HCT116 (cell line): ENCODE data around the gene WDR82. TPM values are rescaled to one million over a fixed set of nuclear protein-coding genes. Genes with fewer than 3 reads are reported as not detected.

Experiments used
- ATAC-seq: fragments of 200-7000 bp; cut with Tn5 transposase; 2 replicates; pipeline ENCODE4 v1.9.1; 2020; ENCODE audit warnings: mild to moderate bottlenecking, moderate library complexity
- BruUV-seq: library from RNA; stranded (reverse); fragments of 400-500 nt; replicated peaks from 2 replicates; lab custom pipeline; 2021; lab: Mats Ljungman, UMichigan
- CTCF ChIA-PET: fragments of 300-600 bp; sonication (Branson Sonifier 250); formaldehyde crosslinking; loops from one replicate; lab custom pipeline; 2021; ENCODE audit warnings: antibody characterized with exemption; lab: Charles Lee
- POLR2A ChIA-PET: fragments of 300-600, 350-600 bp; sonication (Branson Sonifier 250); formaldehyde crosslinking; loops from one replicate; lab custom pipeline; 2021; ENCODE audit warnings: antibody characterized with exemption; lab: Charles Lee
- RAD21 ChIA-PET, 2 experiments: fragments of 300-600 bp; sonication (Branson Sonifier 250); formaldehyde crosslinking; loops; one replicate each; lab custom pipeline; 2023; ENCODE audit warnings: low total read pairs in 2 of 2; ENCODE audit not compliant: uncharacterized antibody in 2 of 2, unreplicated experiment in 2 of 2, low non-redundant PET in 1 of 2; lab: Charles Lee
- DNase-seq: peaks from one replicate; pipeline ENCODE4 v3.0.0-alpha.2; 2010; ENCODE audit warnings: low read depth, low spot score
- H2AFZ ChIP-seq: fragments of 200-600 bp; shearing (Covaris generic), sonication (generic); 2 replicates; pipeline ENCODE4 v1.6.1; 2017; ENCODE audit warnings: low read depth, mixed run types, mixed read lengths, antibody characterized with exemption, low read length; ENCODE audit not compliant: poor library complexity, severe bottlenecking
- H3K27ac ChIP-seq: 2 replicates; pipeline ENCODE4 v1.5.1; 2012; ENCODE audit warnings: low read depth, low read length
- H3K27me3 ChIP-seq: fragments of 200-600 bp; sonication (generic); 2 replicates; pipeline ENCODE4 v1.6.1; 2016; ENCODE audit warnings: mixed run types, low read length, mixed read lengths; ENCODE audit not compliant: insufficient read depth
- H3K36me3 ChIP-seq, 2 experiments: fragments of 200-500 bp in 1 of 2; fragments of 200-600 bp in 1 of 2; sonication (Bioruptor generic) in 1 of 2; sonication (generic) in 1 of 2; 2 replicates each; pipeline versions ENCODE4 v1.5.1 to v1.6.1; 2014 to 2016; ENCODE audit warnings: low read length in 2 of 2, inconsistent platforms in 1 of 2, mixed read lengths in 1 of 2, mixed run types in 1 of 2; ENCODE audit not compliant: insufficient read depth in 2 of 2, control insufficient read depth in 1 of 2
- H3K4me1 ChIP-seq, 2 experiments: fragments of 200-600 bp in 1 of 2; sonication (generic) in 1 of 2; 2 replicates each; pipeline versions ENCODE4 v1.5.1 to v1.6.1; 2012 to 2017; ENCODE audit warnings: low read length in 2 of 2, inconsistent platforms in 1 of 2, mild to moderate bottlenecking in 1 of 2, mixed read lengths in 1 of 2, mixed run types in 1 of 2, moderate library complexity in 1 of 2; ENCODE audit not compliant: insufficient read depth in 2 of 2, control insufficient read depth in 1 of 2
- H3K4me2 ChIP-seq: fragments of 200-600 bp; sonication (generic); 2 replicates; pipeline ENCODE4 v1.6.1; 2017; ENCODE audit warnings: mixed run types, low read length, mixed read lengths
- H3K4me3 ChIP-seq, 2 experiments: fragments of 200-600 bp in 1 of 2; sonication (generic) in 1 of 2; replicated peaks in 1 of 2; 2 replicates each; pipeline ENCODE4 v1.5.1; 2011 to 2016; ENCODE audit warnings: low read length in 2 of 2, control low read depth in 1 of 2, low read depth in 1 of 2, mild to moderate bottlenecking in 1 of 2, mixed read lengths in 1 of 2, mixed run types in 1 of 2
- H3K79me2 ChIP-seq: fragments of 200-600 bp; sonication (generic); 2 replicates; pipeline ENCODE4 v1.6.1; 2017; ENCODE audit warnings: mild to moderate bottlenecking, mixed run types, low read length, moderate library complexity, mixed read lengths; ENCODE audit not compliant: insufficient read depth
- H3K9ac ChIP-seq: fragments of 200-600 bp; sonication (generic); 2 replicates; pipeline ENCODE4 v1.6.1; 2016; ENCODE audit warnings: low read length, mixed read lengths
- H3K9me2 ChIP-seq: fragments of 200-600 bp; sonication (generic), shearing (Covaris generic); 2 replicates; pipeline ENCODE4 v1.6.1; 2017; ENCODE audit warnings: mixed run types, mild to moderate bottlenecking, moderate library complexity; ENCODE audit not compliant: insufficient read depth
- H3K9me3 ChIP-seq, 2 experiments: fragments of 200-500 bp in 1 of 2; fragments of 200-600 bp in 1 of 2; sonication (Bioruptor generic) in 1 of 2; sonication (generic) in 1 of 2; 2 replicates each; pipeline ENCODE4 v1.6.1; 2014 to 2017; ENCODE audit warnings: low read length in 2 of 2, mixed read lengths in 2 of 2, inconsistent platforms in 1 of 2, low read depth in 1 of 2, mild to moderate bottlenecking in 1 of 2, mixed run types in 1 of 2, moderate library complexity in 1 of 2; ENCODE audit not compliant: control insufficient read depth in 1 of 2, insufficient read depth in 1 of 2
- H4K20me1 ChIP-seq: fragments of 200-600 bp; sonication (generic), shearing (Covaris generic); 2 replicates; pipeline ENCODE4 v1.6.1; 2017; ENCODE audit warnings: mixed run types, mild to moderate bottlenecking, moderate library complexity; ENCODE audit not compliant: insufficient read depth
- ELF1 ChIP-seq: IDR thresholded peaks from 2 replicates; pipeline ENCODE4 v1.6.1; 2012; ENCODE audit warnings: low read depth, borderline replicate concordance
- FOSL1 ChIP-seq: IDR thresholded peaks from 2 replicates; pipeline ENCODE4 v1.6.1; 2012; ENCODE audit warnings: low read depth
- JUND ChIP-seq: IDR thresholded peaks from 2 replicates; pipeline ENCODE4 v1.6.1; 2012
- POLR2A ChIP-seq: IDR thresholded peaks from 2 replicates; pipeline ENCODE4 v1.7.0; 2011; ENCODE audit warnings: borderline replicate concordance; ENCODE audit not compliant: insufficient read depth, insufficient read length; ENCODE audit errors: extremely low read depth
- REST ChIP-seq: IDR thresholded peaks from 2 replicates; pipeline ENCODE4 v1.6.1; 2012; ENCODE audit warnings: low read depth
- SRF ChIP-seq: IDR thresholded peaks from 2 replicates; pipeline ENCODE4 v1.6.1; 2012; ENCODE audit warnings: low read depth
- YY1 ChIP-seq: IDR thresholded peaks from 2 replicates; pipeline ENCODE4 v1.6.1; 2011; ENCODE audit warnings: low read length, low read depth, moderate library complexity, mild to moderate bottlenecking; ENCODE audit not compliant: insufficient replicate concordance; ENCODE audit errors: extremely low read depth
- ZBTB33 ChIP-seq: IDR thresholded peaks from 2 replicates; pipeline ENCODE4 v1.6.1; 2011; ENCODE audit warnings: mild to moderate bottlenecking, low read length, moderate library complexity; ENCODE audit not compliant: insufficient replicate concordance; ENCODE audit errors: extremely low read depth
- ZFX ChIP-seq: fragments of 450-650 bp; IDR thresholded peaks from 2 replicates; pipeline ENCODE4 v1.6.1; 2017
- intact Hi-C: fragments of 100-400 bp; cut with micrococcal nuclease; formaldehyde crosslinking; loops from 2 replicates; pipeline ENCODE4 v1.10.0; 2022
- total RNA-seq: library from RNA; stranded (reverse); gene quantifications from one replicate; pipeline ENCODE4 v1.2.1, GENCODE V29; 2021; ENCODE audit not compliant: unreplicated experiment

WDR82 gene
- total RNA-seq, 1 experiment from 2014 or later: 89.7 TPM

- POLR2A ChIA-PET: no interaction called here
- H3K4me3 ChIP-seq: no peak overlapping the region
- no peaks in the 10 kb centered on the region for H3K27me3 ChIP-seq
- no peaks in the 10 kb centered on the region for H3K79me2 ChIP-seq
- CTCF ChIA-PET: no interaction called here
- intact Hi-C loops: no loop called here
- no peak overlapping the region for H2AFZ ChIP-seq
- H3K27ac ChIP-seq: no peak overlapping the region
- TF ChIP-seq ZBTB33 (no peak), FOSL1 (no peak), JUND (no peak), ZFX (no peak), YY1 (no peak), POLR2A (no peak)
- H3K4me1 ChIP-seq: peaks cover 0 to 3% of the 10 kb centered on the region in 2 experiments; a peak in 1 of 4 replicates
- DNase-seq (no peak), ATAC-seq (no peak)
- no peak overlapping the region for H3K4me2 ChIP-seq
- H3K9me2 ChIP-seq: no peaks in the 10 kb centered on the region
- H3K9me3 ChIP-seq: no peaks in the 10 kb centered on the region
- BruUV-seq: no TSS peak
- no peaks in the 10 kb centered on the region for H4K20me1 ChIP-seq
- no peak overlapping the region for H3K9ac ChIP-seq
- RAD21 ChIA-PET: no interaction called here
- H3K36me3 ChIP-seq: no peaks in the 10 kb centered on the region
These were observed 44.0 kb upstream of the WDR82 start for GRCh38 chr3:52322466-52322865.

GRCh38 chr3:52321481-52321880 is 43.0 kb upstream of the WDR82 start:
- CTCF ChIA-PET: no interaction called here
- H3K4me2 ChIP-seq: no peak overlapping the region
- H3K4me1 ChIP-seq: peaks cover 0 to 3% of the 10 kb centered on the region in 2 experiments; a peak in 1 of 4 replicates
- TF ChIP-seq ZFX: no peak
- TF ChIP-seq SRF: no peak
- TF ChIP-seq REST: no peak
- TF ChIP-seq YY1: no peak
- TF ChIP-seq ELF1: no peak
- ATAC-seq: no peak
- H3K79me2 ChIP-seq: no peaks in the 10 kb centered on the region
- H3K9me2 ChIP-seq: no peaks in the 10 kb centered on the region
- RAD21 ChIA-PET: no interaction called here
- no peak for DNase-seq
- H3K36me3 ChIP-seq: no peaks in the 10 kb centered on the region
- H3K27me3 ChIP-seq: no peaks in the 10 kb centered on the region
- no peaks in the 10 kb centered on the region for H3K9me3 ChIP-seq
- H3K4me3 ChIP-seq: no peak overlapping the region
- no peak overlapping the region for H3K9ac ChIP-seq
- BruUV-seq: no TSS peak
- H2AFZ ChIP-seq: no peak overlapping the region
- no peak overlapping the region for H3K27ac ChIP-seq
- POLR2A ChIA-PET: no interaction called here
- no peaks in the 10 kb centered on the region for H4K20me1 ChIP-seq
- intact Hi-C loops: no loop called here
